ENCODE data around the gene PLTP. TPM values are rescaled to one million over a fixed set of nuclear protein-coding genes. Genes with fewer than 3 reads are reported as not detected.

PLTP gene
- total RNA-seq, 1 donor: 10.4 TPM

DNA sequence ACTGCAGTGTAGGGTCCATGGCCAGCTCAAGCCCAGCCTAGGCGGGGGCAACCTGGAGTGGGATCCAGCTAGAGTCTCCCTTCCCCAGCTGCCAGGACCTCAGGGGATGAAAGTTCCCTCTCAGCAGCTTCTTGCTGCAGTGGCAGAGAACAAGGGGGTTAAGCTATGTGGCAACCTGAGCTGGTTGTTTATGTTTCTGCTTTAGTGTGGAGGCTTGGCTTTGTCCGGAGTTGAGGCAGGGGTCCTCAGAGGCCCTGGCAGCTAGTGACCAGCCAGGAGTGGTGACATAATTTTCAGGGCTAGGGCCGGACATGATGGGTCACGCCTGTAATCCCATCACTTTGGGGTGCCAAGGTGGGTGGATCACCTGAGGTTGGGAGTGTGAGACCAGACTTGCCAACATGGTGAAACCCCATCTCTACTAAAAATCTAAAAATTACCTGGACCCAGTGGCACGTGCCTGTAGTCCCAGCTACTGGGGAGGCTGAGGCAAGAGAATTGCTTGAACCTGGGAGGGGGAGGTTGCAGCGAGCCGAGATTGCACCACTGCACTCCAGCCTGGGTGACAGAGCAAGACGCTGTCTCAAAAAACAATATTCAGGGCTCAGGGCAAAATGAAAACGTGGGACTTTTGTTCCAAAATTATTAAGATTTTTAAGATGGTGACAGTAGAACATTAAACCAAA lies 14.0 kb upstream of the PLTP start:
- TF ChIP-seq CTCF (IDR thresholded peaks at IDR 0.05; ENCODE audit: insufficient read depth, low read depth, low read length): no peak
- H3K4me3 ChIP-seq (ENCODE audit: low read depth, low read length): no peak overlapping the region
- DNase-seq (ENCODE audit: low read depth): no peak

DNA sequence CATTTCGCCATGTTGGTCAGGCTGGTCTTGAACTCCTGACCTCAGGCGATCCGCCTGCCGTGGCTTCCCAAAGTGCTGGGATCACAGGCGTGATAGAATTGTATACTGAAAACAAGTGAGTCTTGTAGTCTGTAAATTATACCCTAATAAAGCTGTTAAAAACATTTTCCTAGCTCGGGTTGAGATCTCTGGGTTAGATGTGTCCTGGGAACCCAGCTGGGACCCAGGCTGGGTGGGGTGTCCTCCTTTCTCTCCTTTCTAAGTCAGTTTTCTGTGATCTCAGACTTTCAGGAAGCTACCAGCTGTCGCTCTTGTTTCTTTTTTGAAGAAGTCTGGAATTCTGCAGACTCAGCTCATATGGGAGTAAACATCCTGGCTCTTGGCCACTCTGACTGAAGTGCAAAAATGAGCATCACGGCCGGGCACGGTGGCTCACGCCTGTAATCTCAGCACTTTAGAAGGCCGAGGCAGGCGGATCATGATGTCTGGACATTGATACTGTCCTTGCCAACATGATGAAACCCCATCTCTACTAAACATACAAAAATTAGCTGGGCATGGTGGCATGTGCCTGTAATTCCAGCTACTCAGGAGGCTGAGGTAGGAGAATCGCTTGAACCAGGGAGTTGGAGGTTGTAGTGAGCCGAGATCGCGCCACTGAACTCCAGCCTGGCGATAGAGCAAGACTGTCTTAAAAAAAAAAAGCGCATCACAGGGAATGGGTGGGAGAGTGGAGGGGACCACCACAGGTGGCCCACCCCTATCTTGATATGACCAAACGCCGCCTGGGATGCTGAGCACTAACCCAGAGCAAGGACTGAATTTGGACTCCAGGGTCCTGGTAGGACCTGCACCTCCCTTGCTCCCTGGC lies 12.7 kb upstream of the PLTP start:
- peak; percentile 92 for DNase-seq (ENCODE audit: low read depth)
- H3K4me3 ChIP-seq (ENCODE audit: low read depth, low read length): no peak overlapping the region
- TF ChIP-seq CTCF (IDR thresholded peaks at IDR 0.05; ENCODE audit: insufficient read depth, low read depth, low read length): no peak

GRCh38 chr20:45921337-45922189 lies 9.6 kb upstream of the PLTP start:
- H3K4me3 ChIP-seq (ENCODE audit: low read depth, low read length): no peak overlapping the region
- TF ChIP-seq CTCF (IDR thresholded peaks at IDR 0.05; ENCODE audit: insufficient read depth, low read depth, low read length): no peak
- DNase-seq (ENCODE audit: low read depth): no peak

DNA sequence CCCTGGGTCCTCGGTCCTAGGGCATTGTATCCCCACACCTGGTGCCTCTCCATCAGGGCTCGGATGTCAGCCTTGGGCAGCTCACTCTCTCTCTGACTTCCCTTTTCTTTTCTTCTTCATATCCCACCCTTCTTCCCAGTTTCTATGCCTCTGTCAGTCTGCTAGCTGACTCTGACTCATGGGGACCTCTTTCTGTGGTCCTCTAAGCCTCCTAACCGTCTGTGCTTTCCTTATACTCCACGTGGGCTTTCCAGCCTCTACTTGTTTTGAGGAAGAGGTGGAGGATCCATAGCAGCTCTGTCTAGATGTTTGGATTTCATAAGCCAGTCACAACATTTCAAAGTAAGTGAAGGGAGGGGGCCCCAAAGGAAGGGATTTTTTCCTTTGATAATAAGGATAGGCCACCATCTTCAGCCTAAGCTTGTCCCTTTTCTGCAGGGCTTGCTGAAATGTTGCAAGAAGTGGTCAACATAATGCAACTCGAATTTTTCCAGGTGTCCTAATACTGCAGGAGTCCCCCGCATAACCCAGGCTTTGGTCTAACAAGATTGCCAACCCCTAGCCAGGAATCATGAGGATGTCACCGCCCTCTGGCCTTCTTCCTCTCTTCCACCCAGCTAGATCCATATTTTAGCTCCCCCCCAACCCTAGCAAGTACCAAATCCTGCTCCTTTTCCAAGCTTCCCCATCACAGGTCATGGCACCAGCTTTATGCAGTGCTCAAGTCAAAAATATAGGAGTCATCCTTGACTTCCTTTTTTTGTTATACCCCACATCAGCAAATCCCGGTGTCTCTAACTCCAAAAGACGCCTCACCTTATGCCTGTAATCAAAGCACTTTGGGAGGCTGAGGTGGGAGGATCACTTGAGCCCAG lies 8.7 kb upstream of the PLTP start:
- TF ChIP-seq CTCF (IDR thresholded peaks at IDR 0.05; ENCODE audit: insufficient read depth, low read depth, low read length): no peak
- no peak overlapping the region for H3K4me3 ChIP-seq (ENCODE audit: low read depth, low read length)
- peak; percentile 46 for DNase-seq (ENCODE audit: low read depth)

DNA sequence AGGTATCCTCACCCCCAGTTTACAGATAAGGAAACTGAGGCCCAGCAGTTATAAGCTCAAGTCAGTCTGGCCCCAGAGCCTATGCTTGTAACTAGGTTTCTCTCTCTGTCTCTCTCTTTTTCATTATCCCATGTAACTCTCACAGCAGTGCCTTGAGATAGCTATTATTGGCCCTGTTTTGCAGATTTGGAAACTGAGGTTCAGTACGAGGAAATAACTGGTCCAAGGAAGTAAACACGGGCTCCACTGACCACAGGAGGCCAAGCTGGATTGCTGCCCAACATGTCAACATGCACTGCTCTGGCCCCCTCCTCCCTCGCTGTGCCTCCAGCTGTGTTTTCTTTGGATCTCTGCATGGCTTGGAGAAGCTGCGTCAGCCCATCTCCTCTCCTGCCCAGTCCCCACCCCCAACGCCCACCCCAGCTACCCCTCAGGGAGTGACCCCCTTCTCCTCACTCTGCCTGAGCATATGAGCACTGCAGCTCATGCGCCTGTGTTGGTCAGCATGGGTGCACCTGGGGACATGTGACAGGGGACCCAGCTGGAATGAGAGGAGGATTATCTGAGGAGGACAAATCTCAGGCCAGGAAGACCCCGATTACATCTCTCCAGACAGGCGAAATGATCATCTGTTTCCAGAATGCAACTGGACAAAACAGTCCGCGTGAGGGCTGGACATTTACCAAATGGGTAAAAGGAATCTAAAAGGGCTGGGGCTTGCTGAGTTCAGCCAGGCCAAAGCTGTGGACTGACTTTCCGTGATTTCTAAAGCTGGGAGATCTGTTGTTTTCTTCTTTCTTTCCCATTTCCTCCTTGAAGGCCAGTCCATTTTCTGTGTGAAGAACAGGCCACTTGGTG lies 7.8 kb upstream of the PLTP start:
- peak; percentile 84 for DNase-seq (ENCODE audit: low read depth)
- no peak overlapping the region for H3K4me3 ChIP-seq (ENCODE audit: low read depth, low read length)
- TF ChIP-seq CTCF (IDR thresholded peaks at IDR 0.05; ENCODE audit: insufficient read depth, low read depth, low read length): no peak

All from fibroblast of villous mesenchyme (primary cell).